ENCODE results near the gene BRINP3.

DNA sequence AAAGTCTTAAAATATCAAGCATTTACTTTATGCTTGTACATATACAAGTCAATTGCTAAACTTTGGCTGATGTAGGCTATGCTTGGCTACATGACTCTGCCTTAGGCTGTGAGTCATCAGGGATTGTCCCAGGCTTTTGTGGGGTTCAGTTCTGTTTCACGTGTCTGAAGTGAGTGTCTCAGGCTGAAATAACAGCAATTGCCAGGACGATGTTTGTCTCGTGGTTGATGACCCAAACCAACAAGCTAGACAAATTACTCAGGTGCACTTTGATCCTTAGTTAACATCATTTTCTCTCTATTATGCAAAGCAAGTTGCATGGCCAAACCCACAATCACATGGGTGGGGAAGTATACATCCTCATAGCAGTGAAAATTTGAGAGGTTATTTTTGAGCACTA is 410.1 kb downstream of the BRINP3 start:
- TF ChIP-seq POLR2A (IDR thresholded peaks at IDR 0.05): no peak
- TF ChIP-seq, protein P1, sequence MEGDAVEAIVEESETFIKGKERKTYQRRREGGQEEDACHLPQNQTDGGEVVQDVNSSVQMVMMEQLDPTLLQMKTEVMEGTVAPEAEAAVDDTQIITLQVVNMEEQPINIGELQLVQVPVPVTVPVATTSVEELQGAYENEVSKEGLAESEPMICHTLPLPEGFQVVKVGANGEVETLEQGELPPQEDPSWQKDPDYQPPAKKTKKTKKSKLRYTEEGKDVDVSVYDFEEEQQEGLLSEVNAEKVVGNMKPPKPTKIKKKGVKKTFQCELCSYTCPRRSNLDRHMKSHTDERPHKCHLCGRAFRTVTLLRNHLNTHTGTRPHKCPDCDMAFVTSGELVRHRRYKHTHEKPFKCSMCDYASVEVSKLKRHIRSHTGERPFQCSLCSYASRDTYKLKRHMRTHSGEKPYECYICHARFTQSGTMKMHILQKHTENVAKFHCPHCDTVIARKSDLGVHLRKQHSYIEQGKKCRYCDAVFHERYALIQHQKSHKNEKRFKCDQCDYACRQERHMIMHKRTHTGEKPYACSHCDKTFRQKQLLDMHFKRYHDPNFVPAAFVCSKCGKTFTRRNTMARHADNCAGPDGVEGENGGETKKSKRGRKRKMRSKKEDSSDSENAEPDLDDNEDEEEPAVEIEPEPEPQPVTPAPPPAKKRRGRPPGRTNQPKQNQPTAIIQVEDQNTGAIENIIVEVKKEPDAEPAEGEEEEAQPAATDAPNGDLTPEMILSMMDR (IDR thresholded peaks at IDR 0.05): no peak

Data from adrenal gland (tissue), 5 donors.